AG09309 (cell line): ENCODE results near the gene PEPD.

ENCODE experiments used
- DNase-seq: peaks from one replicate; pipeline ENCODE4 v3.0.0-alpha.2; 2010; ENCODE audit warnings: low read depth
- H3K4me3 ChIP-seq: 2 replicates; pipeline ENCODE4 v1.5.1; 2011; ENCODE audit warnings: mild to moderate bottlenecking, low read depth, low read length, moderate library complexity; ENCODE audit not compliant: control insufficient read depth
- CTCF ChIP-seq: IDR thresholded peaks from 2 replicates; pipeline ENCODE4 v1.5.1; 2011; ENCODE audit warnings: mild to moderate bottlenecking, low read depth, low read length, inconsistent platforms; ENCODE audit not compliant: insufficient read depth, control insufficient read depth; ENCODE audit errors: missing control alignments

The PEPD gene

DNA sequence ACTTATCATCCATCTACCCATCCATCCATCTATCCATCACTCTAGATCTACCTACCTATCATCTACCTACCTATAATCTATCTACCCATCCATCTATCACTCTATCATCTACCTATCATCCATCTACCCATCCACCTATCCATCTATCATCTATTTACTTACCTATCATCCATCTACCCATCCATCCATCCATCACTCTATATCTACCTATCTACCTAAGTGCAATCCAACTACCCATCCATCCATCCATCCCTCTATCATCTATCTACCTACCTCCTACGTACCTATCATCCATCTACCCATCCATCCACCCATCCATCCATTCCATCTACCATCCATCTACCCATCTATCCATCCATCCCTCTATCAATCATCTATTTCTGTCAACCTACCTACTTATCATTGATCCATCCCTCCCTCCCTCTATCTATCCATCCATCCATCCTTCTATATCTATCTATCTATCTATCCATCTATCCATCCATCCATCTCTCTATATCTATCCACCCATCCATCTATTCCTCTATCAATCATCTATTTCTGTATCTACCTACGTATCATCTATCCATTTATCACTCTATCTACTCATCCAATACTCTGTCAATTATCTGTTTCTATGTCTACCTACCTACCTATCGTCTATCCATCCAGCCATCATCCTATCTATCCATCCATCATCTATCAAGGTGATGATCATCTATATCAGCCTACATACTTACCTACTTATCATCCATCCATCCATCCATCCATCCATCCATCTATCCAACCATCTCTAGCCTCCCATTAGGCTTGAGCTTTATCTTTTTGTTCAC lies 99.0 kb downstream of the PEPD start:
- H3K4me3 ChIP-seq = no peak overlapping the region
- TF ChIP-seq CTCF = no peak
- DNase-seq = no peak

DNA sequence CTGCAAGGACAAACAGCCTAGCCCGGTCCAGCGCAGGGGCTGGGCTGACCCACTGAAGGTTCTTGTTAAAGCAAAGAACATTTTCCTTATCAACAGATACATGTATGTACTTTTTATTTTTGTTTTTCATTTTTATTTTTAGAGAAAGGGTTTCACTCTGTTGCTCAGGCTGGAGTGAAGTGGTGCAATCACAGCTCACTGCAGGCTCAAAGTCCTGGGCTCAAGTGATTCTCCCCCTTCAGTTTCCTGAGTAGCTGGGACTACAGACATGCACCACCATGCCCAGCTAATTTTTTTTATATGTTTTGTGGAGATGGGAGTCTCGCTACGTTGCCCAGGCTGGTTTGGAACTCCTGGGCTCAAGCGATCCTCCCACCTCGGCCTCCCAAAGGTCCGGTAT lies 100.2 kb downstream of the PEPD start:
- no peak overlapping the region for H3K4me3 ChIP-seq
- no peak for DNase-seq
- TF ChIP-seq CTCF = no peak

DNA sequence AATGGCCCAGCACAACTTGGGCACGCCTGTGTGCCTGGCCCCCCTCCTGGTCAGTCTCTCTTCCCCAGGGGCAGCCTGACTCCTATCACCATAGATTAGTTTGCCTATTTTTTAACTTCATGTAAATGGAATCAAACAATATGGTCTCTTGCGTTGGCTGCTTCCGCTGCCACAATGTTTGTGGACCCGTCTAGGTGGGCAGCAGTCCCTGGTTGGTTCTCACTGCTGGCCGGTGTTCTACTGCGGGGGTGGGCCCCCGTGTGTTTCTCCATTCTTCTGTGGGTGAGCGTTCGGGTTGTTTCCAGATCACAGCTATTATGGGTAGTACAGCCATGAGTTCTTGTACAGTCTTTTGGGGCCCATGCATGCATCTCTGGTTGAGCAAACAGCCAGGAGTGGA lies 100.8 kb downstream of the PEPD start:
- no peak for TF ChIP-seq CTCF
- H3K4me3 ChIP-seq = no peak overlapping the region
- DNase-seq = no peak

DNA sequence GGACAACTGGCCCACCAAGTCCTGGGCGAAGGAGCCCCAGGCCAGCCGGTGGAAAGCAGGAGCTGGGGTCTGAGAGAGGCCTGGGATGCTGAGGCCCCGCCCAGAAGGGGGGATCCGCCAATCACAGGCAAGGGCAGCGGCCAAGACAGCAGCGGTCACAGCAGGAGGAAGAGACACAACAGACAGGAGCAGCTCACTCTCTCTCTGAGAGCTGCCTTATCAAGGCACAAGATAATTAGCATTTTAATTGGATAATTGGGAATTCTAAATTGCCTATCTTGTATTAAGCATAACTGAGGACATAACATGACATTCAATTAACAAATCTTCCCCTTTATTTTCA lies 101.8 kb downstream of the PEPD start:
- no peak for TF ChIP-seq CTCF
- no peak overlapping the region for H3K4me3 ChIP-seq
- no peak for DNase-seq

DNA sequence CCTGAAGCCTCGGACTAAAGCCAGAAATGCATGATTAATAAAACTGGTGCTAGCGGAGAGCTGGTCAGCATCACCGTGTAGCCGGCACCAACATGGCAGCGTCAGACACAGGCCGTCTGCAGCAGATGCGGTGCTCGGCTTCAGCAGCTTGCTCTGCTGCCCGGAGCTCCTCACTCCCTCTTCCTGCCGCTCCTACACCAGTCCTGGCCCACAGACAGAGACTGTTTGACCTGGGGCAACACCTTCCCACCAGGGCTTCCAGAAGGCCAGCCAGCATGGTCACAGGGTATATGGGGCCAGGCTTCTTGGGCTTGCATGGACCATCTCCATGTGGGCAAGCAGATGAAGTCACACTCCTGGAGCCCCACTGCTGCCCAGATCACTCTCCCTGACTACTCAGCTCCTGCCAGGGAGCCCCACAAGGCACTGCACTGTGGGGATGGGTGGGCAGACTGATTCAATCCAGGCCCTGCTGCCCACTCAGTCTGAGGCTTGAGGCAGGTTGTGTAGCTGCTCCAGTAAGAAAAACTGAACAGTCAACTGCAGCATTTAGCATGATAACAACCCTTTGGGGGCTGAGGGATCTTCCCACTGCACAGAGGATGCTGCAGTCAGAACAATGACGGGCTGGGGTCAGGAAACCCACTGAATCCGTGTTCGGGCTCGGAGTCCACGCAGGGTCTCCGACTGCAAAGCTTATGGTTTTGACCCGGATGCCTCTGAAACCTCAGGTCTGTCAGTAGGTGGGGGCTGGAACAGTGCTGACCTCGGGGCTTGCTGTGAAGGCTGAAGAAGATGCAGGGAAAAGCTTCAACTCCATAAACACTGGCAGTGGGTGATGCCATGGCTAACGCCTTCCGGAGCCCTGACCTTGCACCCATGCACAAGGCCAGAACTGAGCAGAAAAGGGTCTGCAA lies 102.5 kb downstream of the PEPD start:
- no peak for TF ChIP-seq CTCF
- H3K4me3 ChIP-seq = no peak overlapping the region
- no peak for DNase-seq

DNA sequence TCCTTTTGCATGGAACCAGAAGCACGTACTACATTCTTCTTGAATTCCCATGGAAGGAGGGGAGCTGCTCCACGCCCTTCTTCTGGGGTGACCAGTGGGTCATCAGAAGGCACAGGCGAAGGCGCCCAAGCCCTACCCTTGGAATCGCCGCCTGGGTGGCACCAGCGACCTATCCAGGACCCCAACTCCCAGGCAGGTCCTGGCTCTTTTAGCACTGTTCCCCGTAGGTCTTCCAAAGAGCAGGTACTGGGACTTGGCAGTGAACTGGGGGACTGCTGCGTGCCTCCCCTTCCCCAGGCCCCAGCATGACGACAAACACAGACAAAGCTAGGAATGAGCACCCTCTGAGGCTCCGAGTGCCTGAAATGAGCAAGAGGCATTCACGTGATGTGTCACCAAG lies 103.1 kb downstream of the PEPD start:
- DNase-seq = no peak
- H3K4me3 ChIP-seq = no peak overlapping the region
- TF ChIP-seq CTCF = no peak
